HepG2 (cell line): ENCODE data around the gene ATM. TPM values are rescaled to one million over a fixed set of nuclear protein-coding genes. Genes with fewer than 3 reads are reported as not detected.

Experiments used
- ATAC-seq: fragments of 200-7000 bp; cut with Tn5 transposase; 3 replicates; pipeline ENCODE4 v1.9.1; 2020; ENCODE audit warnings: mild to moderate bottlenecking, moderate library complexity
- BruUV-seq: library from RNA; stranded (reverse); fragments of 400-500 nt; replicated peaks from 2 replicates; lab custom pipeline; 2021; lab: Mats Ljungman, UMichigan
- CTCF ChIA-PET: fragments of 300-600 bp; formaldehyde crosslinking; extraction: SDS; loops from one replicate; lab custom pipeline; 2021; ENCODE audit warnings: low total read pairs, inconsistent platforms, low intra/inter-chr PET ratio; lab: Yijun Ruan, JAX
- POLR2A ChIA-PET: fragments of 350-600 bp; sonication (Branson Sonifier 250); formaldehyde crosslinking; loops from one replicate; lab custom pipeline; 2020; ENCODE audit warnings: antibody characterized with exemption, inconsistent platforms; lab: Yijun Ruan, JAX
- DNase-seq: peaks from one replicate; pipeline ENCODE4 v3.0.0-alpha.2; 2015; ENCODE audit warnings: low spot score
- FAIRE-seq: peaks from 3 replicates; lab custom pipeline; 2011; peaks lifted over from hg19 to GRCh38; lab: Jason Lieb, UNC
- H2AFZ ChIP-seq: one replicate; pipeline ENCODE4 v1.6.1; 2011; ENCODE audit warnings: low read length, inconsistent platforms
- H3K27ac ChIP-seq: fragments of 300-600 bp; 3 replicates; pipeline ENCODE4 v1.8.0; 2011; ENCODE audit warnings: mixed run types, mild to moderate bottlenecking, mixed read lengths, low read length, inconsistent platforms; ENCODE audit not compliant: insufficient read depth; ENCODE audit errors: extremely low read length
- H3K27me3 ChIP-seq, 2 experiments: fragments of 200-600 bp in 1 of 2; 2 replicates in 1 of 2; 3 replicates in 1 of 2; pipeline versions ENCODE4 v1.6.0 to v1.8.0; 2011; ENCODE audit warnings: low read length in 2 of 2, mild to moderate bottlenecking in 2 of 2, moderate library complexity in 2 of 2, inconsistent platforms in 1 of 2; ENCODE audit not compliant: insufficient read depth in 2 of 2, control insufficient read depth in 1 of 2
- H3K36me3 ChIP-seq, 2 experiments: fragments of 200-600 bp in 1 of 2; replicated peaks in 1 of 2; 2 replicates in 1 of 2; 3 replicates in 1 of 2; pipeline versions ENCODE4 v1.5.1 to v1.8.0; 2011; ENCODE audit warnings: low read length in 2 of 2, inconsistent platforms in 1 of 2; ENCODE audit not compliant: insufficient read depth in 2 of 2, control insufficient read depth in 1 of 2
- H3K4me1 ChIP-seq: 2 replicates; pipeline ENCODE4 v1.5.1; 2012; ENCODE audit warnings: low read length, inconsistent platforms; ENCODE audit not compliant: insufficient read depth
- H3K4me2 ChIP-seq: 2 replicates; pipeline ENCODE4 v1.6.0; 2011; ENCODE audit warnings: low read depth, low read length, inconsistent platforms
- H3K4me3 ChIP-seq, 3 experiments: fragments of 200-600 bp in 1 of 3; sonication (generic), shearing (Covaris generic) in 1 of 3; replicated peaks in 1 of 3; 2 replicates each; pipeline ENCODE4 v1.5.1; 2011 to 2016; ENCODE audit warnings: low read length in 3 of 3, inconsistent platforms in 2 of 3, low read depth in 2 of 3, mild to moderate bottlenecking in 2 of 3, control low read depth in 1 of 3, mixed read lengths in 1 of 3; ENCODE audit not compliant: insufficient read depth in 1 of 3
- H3K79me2 ChIP-seq: one replicate; pipeline ENCODE4 v1.6.1; 2011; ENCODE audit warnings: low read length, inconsistent platforms; ENCODE audit not compliant: insufficient read depth
- H3K9ac ChIP-seq: 2 replicates; pipeline ENCODE4 v1.6.0; 2011; ENCODE audit warnings: mild to moderate bottlenecking, low read depth, low read length, inconsistent platforms; ENCODE audit not compliant: insufficient read depth
- H3K9me3 ChIP-seq: 2 replicates; pipeline ENCODE4 v1.5.1; 2012; ENCODE audit warnings: mild to moderate bottlenecking, low read length
- H4K20me1 ChIP-seq: 2 replicates; pipeline ENCODE4 v1.6.0; 2011; ENCODE audit warnings: inconsistent platforms, mild to moderate bottlenecking, low read length, moderate library complexity; ENCODE audit not compliant: insufficient read depth
- ATM ChIP-seq: fragments of 450-650 bp; IDR thresholded peaks from 2 replicates; pipeline ENCODE4 v1.7.1; 2017; ENCODE audit warnings: mild to moderate bottlenecking, borderline replicate concordance
- GABPA ChIP-seq, 2 experiments: IDR thresholded peaks; 2 replicates each; pipeline ENCODE4 v1.6.1; 2011 to 2016; ENCODE audit warnings: low read depth in 2 of 2, low read length in 1 of 2, missing biosample characterization in 1 of 2, missing genetic modification characterization in 1 of 2
- TRIM24 ChIP-seq: sonication (generic); formaldehyde crosslinking; IDR thresholded peaks from 2 replicates; pipeline ENCODE4 v1.8.0; 2022; ENCODE audit warnings: mild to moderate bottlenecking, missing genetic modification reagents
- ZFP41 ChIP-seq: sonication (generic); formaldehyde crosslinking; IDR thresholded peaks from 2 replicates; pipeline ENCODE4 v1.4.0; 2020; ENCODE audit warnings: mild to moderate bottlenecking, missing genetic modification reagents, borderline replicate concordance
- ZNF101 ChIP-seq: sonication (generic); formaldehyde crosslinking; IDR thresholded peaks from 2 replicates; pipeline ENCODE4 v1.4.0; 2020; ENCODE audit warnings: mild to moderate bottlenecking, low read depth, missing genetic modification reagents, borderline replicate concordance
- ZNF703 ChIP-seq: sonication (generic); formaldehyde crosslinking; IDR thresholded peaks from 2 replicates; pipeline ENCODE4 v1.5.1; 2020; ENCODE audit warnings: missing genetic modification reagents, mild to moderate bottlenecking, moderate library complexity, borderline replicate concordance
- WGBS: methylation state at CpG from one replicate; pipeline ENCODE4 v1.1.6; 2017; ENCODE audit warnings: low lambda C conversion rate; 5-methylcytosine and 5-hydroxymethylcytosine counted together
- in situ Hi-C: cut with HindIII; loops from 2 replicates; pipeline ENCODE4 v1.10.0; 2017; ENCODE audit warnings: low pct_unique_long_range_greater_than_20kb; ENCODE audit not compliant: extremely low pct_ligation_motif_present
- intact Hi-C: fragments of 100-400 bp; cut with micrococcal nuclease; formaldehyde crosslinking; loops from one replicate; pipeline ENCODE4 v1.10.0; 2022; ENCODE audit not compliant: unreplicated experiment
- polyA plus RNA-seq, 8 experiments: library from polyadenylated mRNA; depleted of rRNA in 3 of 8; stranded (reverse) in 7 of 8; unstranded in 1 of 8; fragments of >200 nt; fragmentation: Illumina TruSeq in 4 of 8; extraction: Trizol in 4 of 8; gene quantifications; 2 replicates each; pipeline versions ENCODE4 v1.2.1 to v1.2.3, GENCODE V29; 2011 to 2016; ENCODE audit warnings: low read depth in 4 of 8, missing spikeins in 1 of 8, mixed read lengths in 1 of 8; ENCODE audit not compliant: insufficient read depth in 1 of 8
- total RNA-seq, 5 experiments: library from RNA; depleted of rRNA; stranded (reverse); fragments of >200 nt; fragmentation: Illumina TruSeq; extraction: Trizol; gene quantifications; 2 replicates each; pipeline ENCODE4 v1.2.3, GENCODE V29; 2016; ENCODE audit warnings: low read depth in 1 of 5
- TF ChIP-seq, protein P1 (sequence below): sonication (generic); formaldehyde crosslinking; IDR thresholded peaks from 2 replicates; pipeline ENCODE4 v1.8.0; 2022; ENCODE audit warnings: mild to moderate bottlenecking, missing genetic modification reagents, moderate library complexity
- TF ChIP-seq, protein P2 (sequence below): sonication (generic); formaldehyde crosslinking; IDR thresholded peaks from 2 replicates; pipeline ENCODE4 v1.4.0; 2020; ENCODE audit warnings: missing genetic modification reagents
- TF ChIP-seq, protein P3 (sequence below): sonication (generic); formaldehyde crosslinking; IDR thresholded peaks from 2 replicates; pipeline ENCODE4 v1.5.1; 2020; ENCODE audit warnings: missing genetic modification reagents, mild to moderate bottlenecking, borderline replicate concordance
- TF ChIP-seq, protein P4 (sequence below): sonication (generic); formaldehyde crosslinking; IDR thresholded peaks from 2 replicates; pipeline ENCODE4 v1.4.0; 2020; ENCODE audit warnings: missing genetic modification reagents
- TF ChIP-seq, protein P5 (sequence below): sonication (generic); formaldehyde crosslinking; IDR thresholded peaks from 2 replicates; pipeline ENCODE4 v1.4.0; 2020; ENCODE audit warnings: mild to moderate bottlenecking, missing genetic modification reagents, borderline replicate concordance

Gene ATM
- total and polyA plus RNA-seq, 2 of the 13 experiments (the other 11 are each of a cell fraction or from before 2014, with no cell fraction given): 40.0 to 71.6 TPM

DNA sequence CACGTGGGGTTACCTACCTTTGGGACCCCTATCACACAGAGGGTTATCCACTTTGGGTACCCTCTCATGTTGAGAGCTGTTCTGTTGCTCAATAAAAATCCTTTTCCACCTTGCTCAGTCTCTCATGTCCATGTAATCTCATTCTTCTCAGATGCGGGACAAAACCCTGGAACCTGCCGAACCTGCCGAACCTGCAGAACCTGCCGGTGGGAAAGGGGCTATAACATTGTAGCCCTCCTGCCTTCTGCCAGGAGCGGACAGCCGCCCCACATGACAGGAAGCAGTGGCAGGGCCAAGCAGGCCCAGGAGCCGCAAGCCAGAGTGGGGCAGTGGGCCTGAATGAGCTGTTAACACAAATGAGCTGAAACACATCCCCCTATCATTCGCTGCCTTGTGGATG is 18.5 kb upstream of the ATM start:
- H3K79me2 ChIP-seq: peaks cover 6% of the 10 kb centered on the region
- in situ Hi-C loops: no loop called here
- WGBS: 93% methylated on average over 9 of the region's 9 CpGs
- H3K4me2 ChIP-seq: no peak overlapping the region
- no peak overlapping the region for H2AFZ ChIP-seq
- no peaks in the 10 kb centered on the region for H3K27me3 ChIP-seq
- no TSS peak for BruUV-seq
- no peaks in the 10 kb centered on the region for H4K20me1 ChIP-seq
- H3K36me3 ChIP-seq: peaks cover 13 to 27% of the 10 kb centered on the region in 2 experiments
- ATAC-seq: no peak
- 0 out of 2 replicates have a peak, but pooled peaks cover 6% of the 10 kb centered on the region for H3K4me1 ChIP-seq
- H3K4me3 ChIP-seq: no peak overlapping the region
- intact Hi-C loops: no loop called here
- no peak for FAIRE-seq
- ChIA-PET POLR2A (interaction anchor here (1.0 kb wide), 1 partner anchor 19 kb away, joined by 3 read pairs; the partner anchor contains the start of gene ATM), CTCF (no interaction called here)
- DNase-seq: no peak
- TF ChIP-seq, protein P1, sequence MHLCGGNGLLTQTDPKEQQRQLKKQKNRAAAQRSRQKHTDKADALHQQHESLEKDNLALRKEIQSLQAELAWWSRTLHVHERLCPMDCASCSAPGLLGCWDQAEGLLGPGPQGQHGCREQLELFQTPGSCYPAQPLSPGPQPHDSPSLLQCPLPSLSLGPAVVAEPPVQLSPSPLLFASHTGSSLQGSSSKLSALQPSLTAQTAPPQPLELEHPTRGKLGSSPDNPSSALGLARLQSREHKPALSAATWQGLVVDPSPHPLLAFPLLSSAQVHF (CRISPR knock-in tag): no peak
- TF ChIP-seq ZFP41 (CRISPR knock-in tag): no peak
- H3K9me3 ChIP-seq: no peaks in the 10 kb centered on the region
- H3K9ac ChIP-seq: no peak overlapping the region
- no peak overlapping the region for H3K27ac ChIP-seq

DNA sequence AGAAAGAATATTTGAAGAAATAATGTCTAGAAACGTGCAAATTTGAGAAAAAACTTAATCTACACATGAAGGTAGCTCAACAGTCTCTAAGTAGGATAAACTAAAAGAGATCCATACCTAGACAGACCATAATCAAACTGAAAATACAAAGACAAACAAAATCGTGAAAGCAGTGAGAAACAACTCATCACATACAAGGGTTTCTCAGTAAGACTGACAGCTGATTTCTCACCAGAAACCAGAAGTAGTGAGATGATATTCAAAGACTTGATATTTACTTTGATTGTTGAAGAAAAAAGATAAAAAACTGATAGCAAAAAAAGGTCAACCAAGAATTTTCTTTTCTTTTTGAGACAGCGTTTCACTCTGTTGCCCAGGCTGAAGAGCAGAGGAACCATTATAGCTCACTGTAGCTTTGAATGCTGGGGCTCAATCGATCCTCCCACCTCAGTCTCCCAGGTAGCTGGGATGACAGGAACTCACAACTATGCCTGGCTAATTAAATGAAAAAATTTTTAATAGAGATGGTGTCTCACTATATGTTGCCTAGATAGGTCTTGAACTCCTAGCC is 17.9 kb upstream of the ATM start:
- H4K20me1 ChIP-seq: no peaks in the 10 kb centered on the region
- 0 out of 2 replicates have a peak, but pooled peaks cover 6% of the 10 kb centered on the region for H3K4me1 ChIP-seq
- POLR2A ChIA-PET: interaction anchor here (1.0 kb wide), 1 partner anchor 18 kb away, joined by 3 read pairs; the partner anchor contains the start of gene ATM
- H3K79me2 ChIP-seq: peaks cover 9% of the 10 kb centered on the region
- peaks cover 13 to 27% of the 10 kb centered on the region in 2 experiments for H3K36me3 ChIP-seq
- H3K27ac ChIP-seq: no peak overlapping the region
- H3K27me3 ChIP-seq: no peaks in the 10 kb centered on the region
- DNase-seq (no peak), FAIRE-seq (no peak), ATAC-seq (no peak)
- CTCF ChIA-PET: no interaction called here
- in situ Hi-C loops (no loop called here), intact Hi-C loops (no loop called here)
- H3K4me2 ChIP-seq: no peak overlapping the region
- BruUV-seq: no TSS peak
- H3K4me3 ChIP-seq: no peak overlapping the region
- H3K9ac ChIP-seq: no peak overlapping the region
- 85% methylated on average over 4 of the region's 4 CpGs for WGBS
- H3K9me3 ChIP-seq: no peaks in the 10 kb centered on the region
- no peak overlapping the region for H2AFZ ChIP-seq
- TF ChIP-seq TRIM24 (CRISPR knock-in tag): no peak
- TF ChIP-seq ZNF101: no peak
- TF ChIP-seq ATM: no peak
- TF ChIP-seq GABPA (IDR thresholded peaks at IDR 0.05; ENCODE audit: low read depth, low read length): no peak
- no peak for TF ChIP-seq GABPA (CRISPR knock-in tag; IDR thresholded peaks at IDR 0.05; ENCODE audit: low read depth)
- TF ChIP-seq, protein P2, sequence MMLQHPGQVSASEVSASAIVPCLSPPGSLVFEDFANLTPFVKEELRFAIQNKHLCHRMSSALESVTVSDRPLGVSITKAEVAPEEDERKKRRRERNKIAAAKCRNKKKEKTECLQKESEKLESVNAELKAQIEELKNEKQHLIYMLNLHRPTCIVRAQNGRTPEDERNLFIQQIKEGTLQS (CRISPR knock-in tag): no peak
- TF ChIP-seq, protein P3, sequence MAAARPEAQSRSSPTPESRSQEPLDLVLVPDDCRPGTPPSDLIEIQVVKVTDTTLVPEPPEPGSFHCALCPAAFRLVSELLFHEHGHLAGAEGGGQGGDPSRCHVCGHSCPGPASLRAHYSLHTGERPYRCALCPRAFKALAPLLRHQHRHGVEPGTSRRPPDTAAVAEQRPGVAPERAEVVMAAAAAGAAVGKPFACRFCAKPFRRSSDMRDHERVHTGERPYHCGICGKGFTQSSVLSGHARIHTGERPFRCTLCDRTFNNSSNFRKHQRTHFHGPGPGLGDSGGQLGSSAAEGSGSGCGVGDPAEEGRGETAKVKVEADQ (CRISPR knock-in tag): no peak
- TF ChIP-seq, protein P4, sequence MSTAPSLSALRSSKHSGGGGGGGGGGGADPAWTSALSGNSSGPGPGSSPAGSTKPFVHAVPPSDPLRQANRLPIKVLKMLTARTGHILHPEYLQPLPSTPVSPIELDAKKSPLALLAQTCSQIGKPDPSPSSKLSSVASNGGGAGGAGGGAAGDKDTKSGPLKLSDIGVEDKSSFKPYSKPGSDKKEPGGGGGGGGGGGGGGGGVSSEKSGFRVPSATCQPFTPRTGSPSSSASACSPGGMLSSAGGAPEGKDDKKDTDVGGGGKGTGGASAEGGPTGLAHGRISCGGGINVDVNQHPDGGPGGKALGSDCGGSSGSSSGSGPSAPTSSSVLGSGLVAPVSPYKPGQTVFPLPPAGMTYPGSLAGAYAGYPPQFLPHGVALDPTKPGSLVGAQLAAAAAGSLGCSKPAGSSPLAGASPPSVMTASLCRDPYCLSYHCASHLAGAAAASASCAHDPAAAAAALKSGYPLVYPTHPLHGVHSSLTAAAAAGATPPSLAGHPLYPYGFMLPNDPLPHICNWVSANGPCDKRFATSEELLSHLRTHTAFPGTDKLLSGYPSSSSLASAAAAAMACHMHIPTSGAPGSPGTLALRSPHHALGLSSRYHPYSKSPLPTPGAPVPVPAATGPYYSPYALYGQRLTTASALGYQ (CRISPR knock-in tag): no peak
- no peak for TF ChIP-seq ZNF703 (CRISPR knock-in tag)
- TF ChIP-seq, protein P5, sequence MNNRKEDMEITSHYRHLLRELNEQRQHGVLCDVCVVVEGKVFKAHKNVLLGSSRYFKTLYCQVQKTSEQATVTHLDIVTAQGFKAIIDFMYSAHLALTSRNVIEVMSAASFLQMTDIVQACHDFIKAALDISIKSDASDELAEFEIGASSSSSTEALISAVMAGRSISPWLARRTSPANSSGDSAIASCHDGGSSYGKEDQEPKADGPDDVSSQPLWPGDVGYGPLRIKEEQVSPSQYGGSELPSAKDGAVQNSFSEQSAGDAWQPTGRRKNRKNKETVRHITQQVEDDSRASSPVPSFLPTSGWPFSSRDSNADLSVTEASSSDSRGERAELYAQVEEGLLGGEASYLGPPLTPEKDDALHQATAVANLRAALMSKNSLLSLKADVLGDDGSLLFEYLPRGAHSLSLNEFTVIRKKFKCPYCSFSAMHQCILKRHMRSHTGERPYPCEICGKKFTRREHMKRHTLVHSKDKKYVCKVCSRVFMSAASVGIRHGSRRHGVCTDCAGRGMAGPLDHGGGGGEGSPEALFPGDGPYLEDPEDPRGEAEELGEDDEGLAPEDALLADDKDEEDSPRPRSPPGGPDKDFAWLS (CRISPR knock-in tag): no peak
